COLO668 (cell line): Measurements from ENCODE around the gene MYBPH.

Experiments used
- DNase-seq: peaks from one replicate; lab custom pipeline; 2025; ENCODE audit not compliant: unreplicated experiment; lab: John Stamatoyannopoulos, UW

MYBPH gene

GRCh38 chr1:203150511-203151297 lies 24.9 kb downstream of the MYBPH start:
- DNase-seq, result no peak

- no peak for DNase-seq
Observed at GRCh38 chr1:203149188-203149840, 26.3 kb downstream of the MYBPH start.

GRCh38 chr1:203148579-203148978 lies 27.0 kb downstream of the MYBPH start:
- no peak for DNase-seq

- peak; percentile 28 for DNase-seq
Observed at GRCh38 chr1:203148127-203148526, 27.5 kb downstream of the MYBPH start.

- no peak for DNase-seq
Observed at GRCh38 chr1:203147376-203147775, 28.2 kb downstream of the MYBPH start.

GRCh38 chr1:203146537-203146936 lies 29.1 kb downstream of the MYBPH start:
- DNase-seq, result no peak

GRCh38 chr1:203146042-203146369 lies 29.6 kb downstream of the MYBPH start:
- no peak for DNase-seq

GRCh38 chr1:203145321-203146041 lies 30.1 kb downstream of the MYBPH start:
- peak; percentile 14 for DNase-seq

GRCh38 chr1:203144661-203145060 lies 31.0 kb downstream of the MYBPH start:
- DNase-seq, result no peak

GRCh38 chr1:203143641-203144040 lies 32.0 kb downstream of the MYBPH start:
- DNase-seq, result no peak

GRCh38 chr1:203142684-203143408 lies 32.8 kb downstream of the MYBPH start:
- peak; percentile 91 for DNase-seq

- DNase-seq, result no peak
Observed at GRCh38 chr1:203142124-203142523, 33.5 kb downstream of the MYBPH start.

- no peak for DNase-seq
Observed at GRCh38 chr1:203140743-203141520, 34.7 kb downstream of the MYBPH start.

- no peak for DNase-seq
Observed at GRCh38 chr1:203139976-203140475, 35.6 kb downstream of the MYBPH start.

GRCh38 chr1:203138066-203138465 lies 37.6 kb downstream of the MYBPH start:
- DNase-seq, result no peak

- no peak for DNase-seq
Observed at GRCh38 chr1:203137324-203137723, 38.3 kb downstream of the MYBPH start.

- peak; percentile 18 for DNase-seq
Observed at GRCh38 chr1:203136409-203137042, 39.1 kb downstream of the MYBPH start.

- DNase-seq, result no peak
Observed at GRCh38 chr1:203135636-203136305, 39.9 kb downstream of the MYBPH start.

- no peak for DNase-seq
Observed at GRCh38 chr1:203133970-203134725, 41.5 kb downstream of the MYBPH start.
